Skin of body (tissue), 2 donors: ENCODE measurements around the gene PIGR. TPM values are rescaled to one million over a fixed set of nuclear protein-coding genes. Genes with fewer than 3 reads are reported as not detected.
"Not testable (repeated sequence)": the region's sequence is repeated elsewhere in the genome, so short reads cannot be mapped to it uniquely, and the experiment has no call there.

Source experiments
- DNase-seq: peaks from one replicate; lab custom pipeline; 2025; lab: John Stamatoyannopoulos, UW
- total RNA-seq: library from RNA; depleted of rRNA; stranded (reverse); fragments of >200 nt; gene quantifications from one replicate; pipeline ENCODE4 v1.2.3, GENCODE V29; 2014

Gene PIGR
- total RNA-seq, 1 donor from 2014 or later: not detected

- no peak for DNase-seq
Measured at GRCh38 chr1:206935491-206936067, 10.7 kb downstream of the PIGR start.

GRCh38 chr1:206933333-206933945 lies 12.8 kb downstream of the PIGR start:
- no peak for DNase-seq

DNA sequence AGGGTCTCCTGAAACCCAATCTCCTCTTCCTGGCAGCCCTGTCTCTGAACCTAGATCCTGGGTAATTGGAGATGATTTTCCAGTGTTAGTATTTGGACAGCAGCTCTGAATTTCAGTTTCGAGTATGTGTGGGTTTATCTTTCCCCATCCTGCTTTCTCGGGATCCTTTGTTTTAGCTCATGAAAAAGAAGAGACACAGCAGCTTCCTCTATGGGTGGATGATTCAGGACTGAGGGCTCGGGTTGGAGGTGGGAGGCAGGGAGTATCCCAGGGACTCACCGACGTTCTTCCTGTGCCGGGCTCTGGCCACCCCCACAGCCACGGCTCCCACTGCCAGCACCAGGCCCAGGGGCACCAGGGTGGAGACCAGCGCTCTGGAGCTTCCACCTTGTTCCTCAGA lies 14.1 kb downstream of the PIGR start:
- DNase-seq: no peak

DNA sequence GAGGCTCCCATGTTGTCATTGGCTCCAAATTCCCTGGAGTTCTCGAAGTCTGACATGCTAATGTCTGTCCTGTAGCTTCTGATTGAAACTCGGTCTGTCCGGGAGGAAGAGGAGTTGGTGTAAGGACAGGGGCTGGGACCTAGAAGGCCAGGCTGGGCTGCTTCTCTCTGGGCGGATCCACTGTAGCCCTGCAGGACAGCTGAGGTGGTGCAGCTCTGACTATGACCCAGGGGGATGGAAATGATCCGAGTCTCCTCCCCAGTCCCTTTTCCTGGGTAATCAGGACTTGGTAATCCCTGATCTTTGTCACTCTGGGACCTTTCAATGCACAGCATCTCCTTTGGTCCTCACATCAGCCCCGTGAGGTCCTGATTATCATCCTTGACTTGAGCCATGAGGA lies 14.6 kb downstream of the PIGR start:
- DNase-seq: no peak

- no peak for DNase-seq
Measured at GRCh38 chr1:206930210-206930798, 16.0 kb downstream of the PIGR start.

GRCh38 chr1:206929524-206929923 lies 16.7 kb downstream of the PIGR start:
- DNase-seq: no peak

DNA sequence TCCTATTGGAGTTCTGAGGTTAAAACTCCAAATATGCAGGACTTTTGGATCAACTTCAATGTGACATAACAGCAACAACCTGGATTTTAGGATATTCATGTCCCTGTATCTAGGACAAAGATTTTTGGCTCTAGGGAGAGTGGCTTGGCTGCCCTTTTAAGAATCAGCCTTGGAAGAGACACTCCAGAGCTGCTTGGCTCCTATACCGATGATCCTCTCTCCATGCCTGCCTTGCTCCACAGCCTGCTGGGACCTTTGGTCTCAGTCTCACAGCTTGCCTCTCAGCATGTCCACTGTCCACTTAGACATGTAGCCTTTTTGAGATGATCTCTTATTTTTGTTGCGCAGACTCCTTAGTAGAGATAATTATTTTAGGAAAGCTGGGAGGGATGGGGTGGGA lies 20.0 kb downstream of the PIGR start:
- DNase-seq: no peak

DNA sequence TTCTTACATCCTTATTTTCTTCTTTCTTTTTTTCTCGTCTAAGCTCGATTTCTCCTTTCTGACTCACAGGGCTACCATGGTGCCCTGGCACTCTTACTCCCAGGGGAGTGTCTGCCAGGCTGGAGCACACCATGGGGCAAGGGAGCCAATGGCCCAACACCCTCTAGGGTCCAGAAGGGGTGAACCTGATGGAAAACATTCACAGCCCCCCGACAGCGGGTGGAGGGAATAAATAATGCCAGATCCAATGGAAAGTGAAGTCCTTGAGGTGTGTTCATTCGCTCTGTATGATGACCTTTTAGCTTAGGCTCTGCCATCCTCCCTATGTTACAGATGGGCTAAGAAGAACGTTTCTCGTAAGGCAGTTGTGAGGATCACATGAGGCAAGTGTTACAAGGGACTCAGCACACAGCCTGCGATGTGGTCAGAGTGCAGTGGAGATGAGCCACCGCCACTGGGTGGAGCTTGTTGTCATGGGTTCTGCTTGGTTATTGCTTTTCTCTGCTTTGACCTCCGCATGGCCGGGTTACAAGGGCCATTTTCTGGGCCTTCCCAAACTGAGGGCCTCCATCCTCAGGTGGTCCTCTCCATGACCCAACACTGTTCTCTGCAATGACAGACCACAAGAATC lies 21.0 kb downstream of the PIGR start:
- DNase-seq: no peak

- no peak for DNase-seq
Measured at GRCh38 chr1:206924592-206925105, 21.6 kb downstream of the PIGR start.

- DNase-seq: not testable (repeated sequence)
Measured at GRCh38 chr1:206923961-206924557, 22.2 kb downstream of the PIGR start.

- DNase-seq: no peak
Measured at GRCh38 chr1:206923009-206923960, 23.0 kb downstream of the PIGR start.

- no peak for DNase-seq
Measured at GRCh38 chr1:206922524-206922923, 23.7 kb downstream of the PIGR start.

GRCh38 chr1:206921772-206922265 lies 24.4 kb downstream of the PIGR start, which contains the start of gene FCMR:
TSS of gene FCMR (minus strand) at chr1:206921941. CDS start at chr1:206921854, 87 bp downstream.
- no peak for DNase-seq

GRCh38 chr1:206918076-206918475 lies 28.2 kb downstream of the PIGR start:
- no peak for DNase-seq

GRCh38 chr1:206916000-206916709 lies 30.1 kb downstream of the PIGR start:
- no peak for DNase-seq

GRCh38 chr1:206915030-206915735 lies 31.1 kb downstream of the PIGR start:
- DNase-seq: no peak

DNA sequence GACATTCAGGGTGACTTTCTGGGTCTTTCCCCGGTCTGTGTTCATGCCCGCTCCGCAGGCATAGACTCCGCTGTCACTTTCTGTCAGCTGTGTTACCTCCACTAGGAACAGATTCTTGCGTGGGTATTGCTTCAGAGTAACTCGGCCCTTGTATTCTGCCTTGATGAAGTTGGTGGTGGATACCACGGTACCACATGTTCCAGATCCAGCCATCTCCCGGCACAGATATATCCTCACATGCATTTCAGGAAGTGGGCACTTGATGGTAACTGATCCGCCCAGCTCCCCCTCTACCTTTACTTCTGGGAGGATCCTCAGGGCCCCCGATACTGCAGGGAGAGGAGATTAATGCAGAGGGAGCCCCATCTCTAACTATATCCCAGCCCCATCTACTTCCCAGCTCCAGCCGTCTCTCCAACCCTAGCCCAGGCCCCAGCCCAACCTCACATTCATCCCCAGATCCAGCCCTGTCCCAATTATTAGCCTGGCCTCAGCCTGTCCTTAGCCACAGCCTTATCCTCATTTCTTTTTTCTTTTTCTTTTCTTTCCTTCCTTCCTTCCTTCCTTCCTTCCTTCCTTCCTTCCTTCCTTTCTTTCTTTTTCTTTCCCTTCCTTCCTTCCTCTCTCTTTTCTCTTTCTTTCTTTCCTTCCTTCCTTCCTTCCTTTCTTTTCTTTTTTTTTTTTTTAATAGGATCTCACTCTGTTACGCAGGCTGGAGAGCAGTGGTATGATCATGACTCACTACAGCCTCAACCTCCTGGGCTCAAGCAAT lies 32.3 kb downstream of the PIGR start:
- DNase-seq: no peak

- DNase-seq: peak; percentile 68
Measured at GRCh38 chr1:206912445-206913095, 33.7 kb downstream of the PIGR start.
